ENCODE measurements around the gene PTPN22.

PTPN22 gene

DNA sequence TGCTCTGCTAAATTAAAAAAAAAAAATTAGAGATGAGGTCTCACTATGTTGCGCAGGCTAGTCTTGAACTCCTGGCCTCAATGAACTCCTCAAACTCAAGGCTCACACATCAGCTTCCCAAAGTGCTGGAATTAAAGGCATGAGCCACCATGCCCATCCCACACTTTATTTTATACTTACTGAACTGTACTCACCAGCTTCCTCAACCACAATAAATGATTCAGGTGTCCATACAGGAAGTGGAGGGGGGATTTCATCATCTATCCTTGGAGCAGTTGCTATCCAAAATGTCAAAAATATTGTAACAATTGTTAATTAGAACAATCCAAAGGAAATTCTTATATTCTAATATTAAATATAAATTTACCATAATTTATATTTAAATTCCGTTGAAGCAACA lies 36.8 kb downstream of the PTPN22 start:
- H3K36me3 ChIP-seq (ENCODE audit: control insufficient read depth in 2 of 2, insufficient read depth in 1 of 2, low read length in 2 of 2) = no peaks in the 10 kb centered on the region
- H3K27ac ChIP-seq (ENCODE audit: extremely low read depth, low read depth, low read length) = no peak overlapping the region
- H3K4me3 ChIP-seq (ENCODE audit: low read depth, low read length) = no peak overlapping the region
- no peaks in the 10 kb centered on the region for H3K9me3 ChIP-seq (ENCODE audit: control insufficient read depth, insufficient read depth, low read depth, low read length)
- POLR2A ChIA-PET = interaction anchor here (1.8 kb wide), 1 partner anchor 22 kb away, joined by 5 read pairs; the partner anchor contains the start of gene RSBN1
- no peaks in the 10 kb centered on the region for H3K4me1 ChIP-seq (ENCODE audit: control insufficient read depth, insufficient read depth, low read length)
- TF ChIP-seq ZNF791 (tag by site-specific recombination; IDR thresholded peaks at IDR 0.05) (no peak), ZNF423 (tag by site-specific recombination; IDR thresholded peaks at IDR 0.05) (no peak), SP2 (tag by site-specific recombination; IDR thresholded peaks at IDR 0.05) (no peak), YY1 (tag by site-specific recombination; IDR thresholded peaks at IDR 0.05) (no peak), ZNF549 (tag by site-specific recombination; IDR thresholded peaks at IDR 0.05) (no peak), ZNF585B (tag by site-specific recombination; IDR thresholded peaks at IDR 0.05) (no peak), ZNF112 (tag by site-specific recombination; IDR thresholded peaks at IDR 0.05) (no peak), ZNF221 (tag by site-specific recombination; IDR thresholded peaks at IDR 0.05; ENCODE audit: borderline replicate concordance) (no peak), ZNF600 (tag by site-specific recombination; IDR thresholded peaks at IDR 0.05) (no peak), WT1 (tag by site-specific recombination; IDR thresholded peaks at IDR 0.05) (no peak), ZNF621 (tag by site-specific recombination; IDR thresholded peaks at IDR 0.05) (no peak), ZNF530 (tag by site-specific recombination; IDR thresholded peaks at IDR 0.05; ENCODE audit: low read depth) (no peak)
- TF ChIP-seq, protein P1, sequence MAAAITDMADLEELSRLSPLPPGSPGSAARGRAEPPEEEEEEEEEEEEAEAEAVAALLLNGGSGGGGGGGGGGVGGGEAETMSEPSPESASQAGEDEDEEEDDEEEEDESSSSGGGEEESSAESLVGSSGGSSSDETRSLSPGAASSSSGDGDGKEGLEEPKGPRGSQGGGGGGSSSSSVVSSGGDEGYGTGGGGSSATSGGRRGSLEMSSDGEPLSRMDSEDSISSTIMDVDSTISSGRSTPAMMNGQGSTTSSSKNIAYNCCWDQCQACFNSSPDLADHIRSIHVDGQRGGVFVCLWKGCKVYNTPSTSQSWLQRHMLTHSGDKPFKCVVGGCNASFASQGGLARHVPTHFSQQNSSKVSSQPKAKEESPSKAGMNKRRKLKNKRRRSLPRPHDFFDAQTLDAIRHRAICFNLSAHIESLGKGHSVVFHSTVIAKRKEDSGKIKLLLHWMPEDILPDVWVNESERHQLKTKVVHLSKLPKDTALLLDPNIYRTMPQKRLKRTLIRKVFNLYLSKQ (tag by site-specific recombination; IDR thresholded peaks at IDR 0.05; ENCODE audit: borderline replicate concordance) = no peak
- TF ChIP-seq, protein P2, sequence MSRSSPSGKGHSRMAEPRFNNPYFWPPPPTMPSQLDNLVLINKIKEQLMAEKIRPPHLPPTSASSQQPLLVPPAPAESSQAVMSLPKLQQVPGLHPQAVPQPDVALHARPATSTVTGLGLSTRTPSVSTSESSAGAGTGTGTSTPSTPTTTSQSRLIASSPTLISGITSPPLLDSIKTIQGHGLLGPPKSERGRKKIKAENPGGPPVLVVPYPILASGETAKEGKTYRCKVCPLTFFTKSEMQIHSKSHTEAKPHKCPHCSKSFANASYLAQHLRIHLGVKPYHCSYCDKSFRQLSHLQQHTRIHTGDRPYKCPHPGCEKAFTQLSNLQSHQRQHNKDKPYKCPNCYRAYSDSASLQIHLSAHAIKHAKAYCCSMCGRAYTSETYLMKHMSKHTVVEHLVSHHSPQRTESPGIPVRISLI (tag by site-specific recombination; IDR thresholded peaks at IDR 0.05) = no peak
- TF ChIP-seq, protein P3, sequence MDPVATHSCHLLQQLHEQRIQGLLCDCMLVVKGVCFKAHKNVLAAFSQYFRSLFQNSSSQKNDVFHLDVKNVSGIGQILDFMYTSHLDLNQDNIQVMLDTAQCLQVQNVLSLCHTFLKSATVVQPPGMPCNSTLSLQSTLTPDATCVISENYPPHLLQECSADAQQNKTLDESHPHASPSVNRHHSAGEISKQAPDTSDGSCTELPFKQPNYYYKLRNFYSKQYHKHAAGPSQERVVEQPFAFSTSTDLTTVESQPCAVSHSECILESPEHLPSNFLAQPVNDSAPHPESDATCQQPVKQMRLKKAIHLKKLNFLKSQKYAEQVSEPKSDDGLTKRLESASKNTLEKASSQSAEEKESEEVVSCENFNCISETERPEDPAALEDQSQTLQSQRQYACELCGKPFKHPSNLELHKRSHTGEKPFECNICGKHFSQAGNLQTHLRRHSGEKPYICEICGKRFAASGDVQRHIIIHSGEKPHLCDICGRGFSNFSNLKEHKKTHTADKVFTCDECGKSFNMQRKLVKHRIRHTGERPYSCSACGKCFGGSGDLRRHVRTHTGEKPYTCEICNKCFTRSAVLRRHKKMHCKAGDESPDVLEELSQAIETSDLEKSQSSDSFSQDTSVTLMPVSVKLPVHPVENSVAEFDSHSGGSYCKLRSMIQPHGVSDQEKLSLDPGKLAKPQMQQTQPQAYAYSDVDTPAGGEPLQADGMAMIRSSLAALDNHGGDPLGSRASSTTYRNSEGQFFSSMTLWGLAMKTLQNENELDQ (tag by site-specific recombination; IDR thresholded peaks at IDR 0.05; ENCODE audit: low read depth) = no peak
- CTCF ChIA-PET = interaction anchor here (0.6 to 2.7 kb wide), 14 partner anchors 9 to 448 kb away, joined by 3 to 19 read pairs (median 4); partner anchors contain the start of genes AP4B1 and OLFML3

DNA sequence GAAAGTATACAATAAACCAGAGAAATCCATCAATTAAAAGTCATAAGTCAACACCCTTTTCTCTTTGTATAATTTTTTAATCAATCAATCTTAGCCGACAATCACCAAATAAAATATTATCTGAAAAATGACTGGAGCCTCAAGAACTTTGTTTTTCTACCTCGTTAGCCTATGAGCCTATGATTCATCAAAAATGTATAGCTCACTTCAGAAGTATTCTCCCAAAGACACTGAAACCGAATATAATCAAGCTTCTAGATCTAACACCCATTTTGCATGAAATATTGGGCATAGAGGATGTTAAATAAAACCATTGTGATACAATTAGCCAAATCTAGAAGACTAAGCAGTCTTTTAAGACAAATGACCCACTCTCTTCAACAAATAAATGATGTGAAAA lies 41.5 kb downstream of the PTPN22 start:
- no peaks in the 10 kb centered on the region for H3K9me3 ChIP-seq (ENCODE audit: control insufficient read depth, insufficient read depth, low read depth, low read length)
- H3K4me3 ChIP-seq (ENCODE audit: low read depth, low read length) = no peak overlapping the region
- H3K4me1 ChIP-seq (ENCODE audit: control insufficient read depth, insufficient read depth, low read length) = no peaks in the 10 kb centered on the region
- ChIA-PET CTCF (no interaction called here), POLR2A (no interaction called here)
- no peak overlapping the region for H3K27ac ChIP-seq (ENCODE audit: extremely low read depth, low read depth, low read length)
- no peaks in the 10 kb centered on the region for H3K36me3 ChIP-seq (ENCODE audit: control insufficient read depth in 2 of 2, insufficient read depth in 1 of 2, low read length in 2 of 2)
- TF ChIP-seq ZNF514 (tag by site-specific recombination; IDR thresholded peaks at IDR 0.05) = no peak
- no peak for TF ChIP-seq ZBTB7A (tag by site-specific recombination; IDR thresholded peaks at IDR 0.05; ENCODE audit: low read depth)
- TF ChIP-seq ZNF555 (tag by site-specific recombination; conservative IDR thresholded peaks at IDR 0.05) = no peak
- no peak for TF ChIP-seq ZNF791 (tag by site-specific recombination; IDR thresholded peaks at IDR 0.05)
- no peak for TF ChIP-seq ZNF157 (tag by site-specific recombination; IDR thresholded peaks at IDR 0.05)
- no peak for TF ChIP-seq ZNF341 (tag by site-specific recombination; IDR thresholded peaks at IDR 0.05; ENCODE audit: low read depth)
- no peak for TF ChIP-seq ZNF423 (tag by site-specific recombination; IDR thresholded peaks at IDR 0.05)
- TF ChIP-seq, protein P4, sequence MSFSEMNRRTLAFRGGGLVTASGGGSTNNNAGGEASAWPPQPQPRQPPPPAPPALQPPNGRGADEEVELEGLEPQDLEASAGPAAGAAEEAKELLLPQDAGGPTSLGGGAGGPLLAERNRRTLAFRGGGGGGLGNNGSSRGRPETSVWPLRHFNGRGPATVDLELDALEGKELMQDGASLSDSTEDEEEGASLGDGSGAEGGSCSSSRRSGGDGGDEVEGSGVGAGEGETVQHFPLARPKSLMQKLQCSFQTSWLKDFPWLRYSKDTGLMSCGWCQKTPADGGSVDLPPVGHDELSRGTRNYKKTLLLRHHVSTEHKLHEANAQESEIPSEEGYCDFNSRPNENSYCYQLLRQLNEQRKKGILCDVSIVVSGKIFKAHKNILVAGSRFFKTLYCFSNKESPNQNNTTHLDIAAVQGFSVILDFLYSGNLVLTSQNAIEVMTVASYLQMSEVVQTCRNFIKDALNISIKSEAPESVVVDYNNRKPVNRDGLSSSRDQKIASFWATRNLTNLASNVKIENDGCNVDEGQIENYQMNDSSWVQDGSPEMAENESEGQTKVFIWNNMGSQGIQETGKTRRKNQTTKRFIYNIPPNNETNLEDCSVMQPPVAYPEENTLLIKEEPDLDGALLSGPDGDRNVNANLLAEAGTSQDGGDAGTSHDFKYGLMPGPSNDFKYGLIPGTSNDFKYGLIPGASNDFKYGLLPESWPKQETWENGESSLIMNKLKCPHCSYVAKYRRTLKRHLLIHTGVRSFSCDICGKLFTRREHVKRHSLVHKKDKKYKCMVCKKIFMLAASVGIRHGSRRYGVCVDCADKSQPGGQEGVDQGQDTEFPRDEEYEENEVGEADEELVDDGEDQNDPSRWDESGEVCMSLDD (tag by site-specific recombination; IDR thresholded peaks at IDR 0.05) = no peak
- no peak for TF ChIP-seq ZNF426 (tag by site-specific recombination; IDR thresholded peaks at IDR 0.05)
- TF ChIP-seq ZNF707 (tag by site-specific recombination; IDR thresholded peaks at IDR 0.05) = no peak
- TF ChIP-seq ZNF530 (tag by site-specific recombination; IDR thresholded peaks at IDR 0.05; ENCODE audit: low read depth) = no peak
- TF ChIP-seq, protein P5, sequence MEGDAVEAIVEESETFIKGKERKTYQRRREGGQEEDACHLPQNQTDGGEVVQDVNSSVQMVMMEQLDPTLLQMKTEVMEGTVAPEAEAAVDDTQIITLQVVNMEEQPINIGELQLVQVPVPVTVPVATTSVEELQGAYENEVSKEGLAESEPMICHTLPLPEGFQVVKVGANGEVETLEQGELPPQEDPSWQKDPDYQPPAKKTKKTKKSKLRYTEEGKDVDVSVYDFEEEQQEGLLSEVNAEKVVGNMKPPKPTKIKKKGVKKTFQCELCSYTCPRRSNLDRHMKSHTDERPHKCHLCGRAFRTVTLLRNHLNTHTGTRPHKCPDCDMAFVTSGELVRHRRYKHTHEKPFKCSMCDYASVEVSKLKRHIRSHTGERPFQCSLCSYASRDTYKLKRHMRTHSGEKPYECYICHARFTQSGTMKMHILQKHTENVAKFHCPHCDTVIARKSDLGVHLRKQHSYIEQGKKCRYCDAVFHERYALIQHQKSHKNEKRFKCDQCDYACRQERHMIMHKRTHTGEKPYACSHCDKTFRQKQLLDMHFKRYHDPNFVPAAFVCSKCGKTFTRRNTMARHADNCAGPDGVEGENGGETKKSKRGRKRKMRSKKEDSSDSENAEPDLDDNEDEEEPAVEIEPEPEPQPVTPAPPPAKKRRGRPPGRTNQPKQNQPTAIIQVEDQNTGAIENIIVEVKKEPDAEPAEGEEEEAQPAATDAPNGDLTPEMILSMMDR (tag by site-specific recombination; IDR thresholded peaks at IDR 0.05) = no peak
- TF ChIP-seq, protein P6, sequence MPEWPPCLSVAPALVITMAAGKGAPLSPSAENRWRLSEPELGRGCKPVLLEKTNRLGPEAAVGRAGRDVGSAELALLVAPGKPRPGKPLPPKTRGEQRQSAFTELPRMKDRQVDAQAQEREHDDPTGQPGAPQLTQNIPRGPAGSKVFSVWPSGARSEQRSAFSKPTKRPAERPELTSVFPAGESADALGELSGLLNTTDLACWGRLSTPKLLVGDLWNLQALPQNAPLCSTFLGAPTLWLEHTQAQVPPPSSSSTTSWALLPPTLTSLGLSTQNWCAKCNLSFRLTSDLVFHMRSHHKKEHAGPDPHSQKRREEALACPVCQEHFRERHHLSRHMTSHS (tag by site-specific recombination; IDR thresholded peaks at IDR 0.05) = no peak
- no peak for TF ChIP-seq KLF10 (tag by site-specific recombination; IDR thresholded peaks at IDR 0.05)
